DND-41 (cell line): ENCODE data around the gene HSF2BP.

Experiments used
- EZH2 ChIP-seq: IDR thresholded peaks from 3 replicates; pipeline ENCODE4 v1.6.1; 2012; ENCODE audit warnings: borderline replicate concordance, low read depth, mild to moderate bottlenecking, moderate library complexity, low read length, inconsistent platforms; ENCODE audit not compliant: severe bottlenecking
- TF ChIP-seq, protein P1 (sequence below): IDR thresholded peaks from 2 replicates; pipeline ENCODE4 v1.5.1; 2012; ENCODE audit warnings: borderline replicate concordance, low read length, moderate library complexity, mild to moderate bottlenecking; ENCODE audit not compliant: poor library complexity, severe bottlenecking; ENCODE audit errors: extremely low read depth

DNA sequence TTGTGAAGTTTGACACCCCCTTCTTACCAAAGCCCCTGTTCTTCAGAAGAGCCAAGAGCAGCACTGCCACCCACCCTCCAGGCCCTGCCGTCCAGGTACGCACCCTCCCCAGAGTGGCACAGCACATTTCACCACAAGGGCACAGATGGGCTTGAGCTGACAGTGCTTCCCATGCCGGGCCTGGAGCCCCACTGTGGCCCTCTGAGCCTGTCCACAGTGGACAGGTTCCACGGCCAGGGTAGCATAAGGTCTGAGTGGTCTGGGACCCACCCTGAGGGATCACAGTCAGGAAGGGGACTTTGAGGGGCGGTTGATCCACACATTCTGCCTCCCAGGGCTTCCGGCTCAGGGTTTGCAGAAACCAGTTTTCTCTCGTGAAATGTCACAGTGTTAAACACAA lies 31.1 kb upstream of the HSF2BP start:
- TF ChIP-seq, protein P1, sequence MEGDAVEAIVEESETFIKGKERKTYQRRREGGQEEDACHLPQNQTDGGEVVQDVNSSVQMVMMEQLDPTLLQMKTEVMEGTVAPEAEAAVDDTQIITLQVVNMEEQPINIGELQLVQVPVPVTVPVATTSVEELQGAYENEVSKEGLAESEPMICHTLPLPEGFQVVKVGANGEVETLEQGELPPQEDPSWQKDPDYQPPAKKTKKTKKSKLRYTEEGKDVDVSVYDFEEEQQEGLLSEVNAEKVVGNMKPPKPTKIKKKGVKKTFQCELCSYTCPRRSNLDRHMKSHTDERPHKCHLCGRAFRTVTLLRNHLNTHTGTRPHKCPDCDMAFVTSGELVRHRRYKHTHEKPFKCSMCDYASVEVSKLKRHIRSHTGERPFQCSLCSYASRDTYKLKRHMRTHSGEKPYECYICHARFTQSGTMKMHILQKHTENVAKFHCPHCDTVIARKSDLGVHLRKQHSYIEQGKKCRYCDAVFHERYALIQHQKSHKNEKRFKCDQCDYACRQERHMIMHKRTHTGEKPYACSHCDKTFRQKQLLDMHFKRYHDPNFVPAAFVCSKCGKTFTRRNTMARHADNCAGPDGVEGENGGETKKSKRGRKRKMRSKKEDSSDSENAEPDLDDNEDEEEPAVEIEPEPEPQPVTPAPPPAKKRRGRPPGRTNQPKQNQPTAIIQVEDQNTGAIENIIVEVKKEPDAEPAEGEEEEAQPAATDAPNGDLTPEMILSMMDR = no peak
- no peak for TF ChIP-seq EZH2
